ENCODE results near the gene STIMATE. TPM values are rescaled to one million over a fixed set of nuclear protein-coding genes. Genes with fewer than 3 reads are reported as not detected.

STIMATE gene
- total and polyA plus RNA-seq, 2 of the 4 experiments (the other 2 are of a cell fraction): 10.6 to 17.8 TPM

DNA sequence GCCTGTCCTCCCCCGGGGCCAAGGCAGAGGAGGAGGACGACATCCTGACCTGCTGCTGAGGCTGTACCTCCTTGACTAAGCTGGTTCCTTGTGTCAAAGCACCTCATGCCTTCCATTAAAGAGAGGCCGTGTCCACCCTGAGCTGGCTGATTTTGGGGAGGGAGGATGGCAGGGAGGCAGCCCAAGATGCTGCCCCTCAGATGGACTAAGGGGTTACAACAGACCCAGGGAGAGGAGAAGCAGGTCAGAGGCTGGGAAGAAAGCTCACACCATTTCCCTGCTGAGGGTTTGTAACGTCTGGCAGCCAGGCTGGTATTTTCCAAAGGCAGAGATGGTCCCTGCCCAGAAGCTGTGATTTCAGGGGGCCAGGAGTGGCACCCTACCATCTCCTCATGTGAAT is 105.4 kb downstream of the STIMATE start:
- H3K4me1 ChIP-seq (ENCODE audit: control insufficient read depth, insufficient read depth, low read length): no peaks in the 10 kb centered on the region
- CTCF ChIA-PET: interaction anchor here (1.5 kb wide), 1 partner anchor 11 kb away, joined by 5 read pairs; no protein-coding TSS in a partner anchor
- no peaks in the 10 kb centered on the region for H3K9me1 ChIP-seq (ENCODE audit: insufficient read depth, low read length)
- H4K20me1 ChIP-seq (ENCODE audit: insufficient read depth, low read length): no peaks in the 10 kb centered on the region
- POLR2A ChIA-PET (ENCODE audit: unreplicated experiment): no interaction called here
- H3K4ac ChIP-seq (ENCODE audit: low read depth, low read length): no peak overlapping the region
- no peak overlapping the region for H3K9ac ChIP-seq (ENCODE audit: low read depth, low read length)
- no TSS peak for BruUV-seq (replicated peaks)
- no peak overlapping the region for H3K14ac ChIP-seq (replicated peaks; ENCODE audit: low read depth, low read length)
- WGBS, 2 experiments (ENCODE audit: extremely low coverage in 2 of 2, insufficient read length in 1 of 2): 20% methylated on average over 1 of the region's 4 CpGs; no CpG with 5 or more reads in 1 of the 2 experiments
- in situ Hi-C loops (cut with MboI; ENCODE audit: low sequenced_read_pairs): no loop called here
- H3K36me3 ChIP-seq (ENCODE audit: control insufficient read depth, insufficient read depth, low read length): no peaks in the 10 kb centered on the region
- ATAC-seq (ENCODE audit: low read depth) (no peak), DNase-seq (no peak)
- H2BK20ac ChIP-seq (ENCODE audit: low read depth, low read length): no peak overlapping the region
- no peak overlapping the region for H2AK5ac ChIP-seq (ENCODE audit: low read depth, low read length)
- intact Hi-C loops (cut with micrococcal nuclease): no loop called here
- no peak overlapping the region for H3K4me3 ChIP-seq (ENCODE audit: insufficient read depth, low read depth, low read length)
- H2BK120ac ChIP-seq (ENCODE audit: low read depth, low read length): no peak overlapping the region
- H3K9me3 ChIP-seq (ENCODE audit: control insufficient read depth, insufficient read depth, low read length): no peaks in the 10 kb centered on the region
- TF ChIP-seq RAD21 (IDR thresholded peaks at IDR 0.05; ENCODE audit: low read length) (no peak), NFE2L2 (IDR thresholded peaks at IDR 0.05; ENCODE audit: low read depth, low read length) (no peak), MAFK (IDR thresholded peaks at IDR 0.05; ENCODE audit: low read depth, low read length) (no peak), FOS (IDR thresholded peaks at IDR 0.05; ENCODE audit: low read depth, low read length) (no peak), CHD1 (IDR thresholded peaks at IDR 0.05; ENCODE audit: low read depth, low read length) (no peak)
- TF ChIP-seq, protein P1, sequence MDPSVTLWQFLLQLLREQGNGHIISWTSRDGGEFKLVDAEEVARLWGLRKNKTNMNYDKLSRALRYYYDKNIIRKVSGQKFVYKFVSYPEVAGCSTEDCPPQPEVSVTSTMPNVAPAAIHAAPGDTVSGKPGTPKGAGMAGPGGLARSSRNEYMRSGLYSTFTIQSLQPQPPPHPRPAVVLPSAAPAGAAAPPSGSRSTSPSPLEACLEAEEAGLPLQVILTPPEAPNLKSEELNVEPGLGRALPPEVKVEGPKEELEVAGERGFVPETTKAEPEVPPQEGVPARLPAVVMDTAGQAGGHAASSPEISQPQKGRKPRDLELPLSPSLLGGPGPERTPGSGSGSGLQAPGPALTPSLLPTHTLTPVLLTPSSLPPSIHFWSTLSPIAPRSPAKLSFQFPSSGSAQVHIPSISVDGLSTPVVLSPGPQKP (IDR thresholded peaks at IDR 0.05; ENCODE audit: borderline replicate concordance, low read depth, low read length): no peak
- H3K79me1 ChIP-seq (ENCODE audit: low read depth in 1 of 2, low read length in 2 of 2): no peaks in the 10 kb centered on the region
- dilution Hi-C loops (cut with HindIII; ENCODE audit: low sequenced_read_pairs, unreplicated experiment): no loop called here
- peaks cover 35% of the 10 kb centered on the region; the same call in 1 of the 2 replicates for H3K27me3 ChIP-seq (ENCODE audit: control insufficient read depth, insufficient read depth, low read length)
- no peak overlapping the region for H3K18ac ChIP-seq (ENCODE audit: low read depth, low read length)
- H2AK9ac ChIP-seq (replicated peaks; ENCODE audit: low read depth, low read length, poor library complexity): no peak overlapping the region
- H2BK5ac ChIP-seq (ENCODE audit: low read depth, low read length, poor library complexity, severe bottlenecking): no peak overlapping the region
- H3K27ac ChIP-seq (ENCODE audit: insufficient read depth, low read length): no peak overlapping the region
- H3K23ac ChIP-seq (ENCODE audit: low read depth, low read length): no peak overlapping the region
- H3K4me2 ChIP-seq (ENCODE audit: low read depth, low read length): no peak overlapping the region
- no peak overlapping the region for H3K56ac ChIP-seq (ENCODE audit: extremely low read depth, insufficient read depth, low read length)
- no peak overlapping the region for H4K5ac ChIP-seq (ENCODE audit: low read depth, low read length)
- H2BK15ac ChIP-seq (ENCODE audit: low read depth, low read length): no peak overlapping the region
- no peak overlapping the region for H4K91ac ChIP-seq (ENCODE audit: insufficient read depth, low read depth, low read length)
- H2AFZ ChIP-seq (replicated peaks; ENCODE audit: low read length, poor library complexity): no peak overlapping the region
- H4K8ac ChIP-seq (ENCODE audit: low read depth in 2 of 2, low read length in 2 of 2): no peak overlapping the region

All from IMR-90 (cell line).